ENCODE measurements around the gene GNAT1.

GNAT1 gene

DNA sequence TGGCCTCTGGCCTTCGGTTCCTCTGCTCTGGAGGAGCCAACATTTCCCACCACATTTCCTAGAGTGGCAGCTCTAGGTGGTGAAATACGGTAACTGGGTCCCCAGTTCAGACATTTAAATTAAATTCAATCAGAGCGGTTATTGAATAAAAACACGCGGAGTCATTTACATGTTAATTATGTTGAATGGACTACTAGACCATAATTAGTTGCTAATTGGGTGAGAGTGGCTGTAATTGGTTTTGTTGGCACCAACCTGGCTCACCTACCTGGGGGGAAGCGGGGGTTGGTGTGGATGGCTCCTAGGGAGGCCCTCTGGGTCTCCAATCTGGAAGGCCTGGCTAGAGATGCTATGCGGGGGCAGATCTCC, 23.6 kb upstream of the GNAT1 start:
- Histone ChIP-seq H3K36me3 (ENCODE audit: control insufficient read depth, insufficient read depth, low read length) (no peaks in the 10 kb centered on the region), H3K4me3 (replicated peaks; ENCODE audit: low read depth, low read length) (no peak overlapping the region), H3K27me3 (replicated peaks; ENCODE audit: control insufficient read depth, insufficient read depth, low read length) (no peaks in the 10 kb centered on the region; the same call in 1 of the 2 replicates)
- TF ChIP-seq, protein P1, sequence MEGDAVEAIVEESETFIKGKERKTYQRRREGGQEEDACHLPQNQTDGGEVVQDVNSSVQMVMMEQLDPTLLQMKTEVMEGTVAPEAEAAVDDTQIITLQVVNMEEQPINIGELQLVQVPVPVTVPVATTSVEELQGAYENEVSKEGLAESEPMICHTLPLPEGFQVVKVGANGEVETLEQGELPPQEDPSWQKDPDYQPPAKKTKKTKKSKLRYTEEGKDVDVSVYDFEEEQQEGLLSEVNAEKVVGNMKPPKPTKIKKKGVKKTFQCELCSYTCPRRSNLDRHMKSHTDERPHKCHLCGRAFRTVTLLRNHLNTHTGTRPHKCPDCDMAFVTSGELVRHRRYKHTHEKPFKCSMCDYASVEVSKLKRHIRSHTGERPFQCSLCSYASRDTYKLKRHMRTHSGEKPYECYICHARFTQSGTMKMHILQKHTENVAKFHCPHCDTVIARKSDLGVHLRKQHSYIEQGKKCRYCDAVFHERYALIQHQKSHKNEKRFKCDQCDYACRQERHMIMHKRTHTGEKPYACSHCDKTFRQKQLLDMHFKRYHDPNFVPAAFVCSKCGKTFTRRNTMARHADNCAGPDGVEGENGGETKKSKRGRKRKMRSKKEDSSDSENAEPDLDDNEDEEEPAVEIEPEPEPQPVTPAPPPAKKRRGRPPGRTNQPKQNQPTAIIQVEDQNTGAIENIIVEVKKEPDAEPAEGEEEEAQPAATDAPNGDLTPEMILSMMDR (IDR thresholded peaks at IDR 0.05; ENCODE audit: insufficient read depth, low read length, poor library complexity, severe bottlenecking), result no peak
- DNase-seq (ENCODE audit: extremely low read depth, insufficient read length), result no peak

DNA sequence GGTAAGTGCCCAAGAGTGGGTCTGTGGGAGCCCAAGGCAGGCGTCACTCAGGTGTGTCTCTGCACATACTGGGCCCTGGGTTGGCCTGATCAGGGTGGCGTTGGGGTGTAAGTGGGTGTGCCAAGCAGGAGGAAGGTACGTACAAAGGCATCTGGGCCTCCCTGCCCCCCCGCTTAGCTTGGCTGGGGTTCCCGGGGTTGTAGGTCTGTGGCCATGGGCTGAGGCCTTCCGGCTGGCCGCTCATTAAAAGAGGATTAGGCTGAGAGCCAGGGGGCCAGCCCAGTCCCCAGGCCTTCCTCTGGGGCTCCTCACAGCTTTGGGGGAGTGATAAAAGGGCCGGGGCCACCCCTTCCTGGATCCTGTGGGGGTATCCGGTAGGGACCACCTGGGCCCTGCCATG, 23.0 kb upstream of the GNAT1 start:
- no peaks in the 10 kb centered on the region for H3K36me3 ChIP-seq (ENCODE audit: control insufficient read depth, insufficient read depth, low read length)
- no peak for DNase-seq (ENCODE audit: extremely low read depth, insufficient read length)
- H3K4me3 ChIP-seq (replicated peaks; ENCODE audit: low read depth, low read length), result no peak overlapping the region
- no peaks in the 10 kb centered on the region; the same call in 1 of the 2 replicates for H3K27me3 ChIP-seq (replicated peaks; ENCODE audit: control insufficient read depth, insufficient read depth, low read length)
- TF ChIP-seq, protein P1 (IDR thresholded peaks at IDR 0.05; ENCODE audit: insufficient read depth, low read length, poor library complexity, severe bottlenecking), result no peak

DNA sequence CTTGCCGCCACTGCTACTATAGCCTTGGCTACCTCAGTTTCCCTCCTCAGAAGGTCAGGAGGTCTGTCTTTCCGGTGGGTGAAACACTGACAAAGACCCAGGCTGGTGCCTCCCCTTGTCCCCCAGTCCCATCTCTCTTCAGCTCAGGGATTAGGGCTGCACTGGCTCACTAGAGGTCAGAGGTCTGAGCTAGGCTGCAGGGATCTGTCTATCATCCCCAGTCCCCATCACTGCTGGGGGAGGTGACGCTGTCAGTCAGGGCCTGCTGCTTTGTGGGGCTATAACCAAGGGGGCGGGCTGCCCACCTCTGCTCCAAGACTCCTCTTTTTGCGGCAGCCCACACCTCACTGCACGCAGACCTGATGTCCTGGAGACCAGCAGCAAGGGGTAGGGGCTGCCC, 22.6 kb upstream of the GNAT1 start:
- TF ChIP-seq, protein P1 (IDR thresholded peaks at IDR 0.05; ENCODE audit: insufficient read depth, low read length, poor library complexity, severe bottlenecking), result no peak
- no peak for DNase-seq (ENCODE audit: extremely low read depth, insufficient read length)
- H3K27me3 ChIP-seq (replicated peaks; ENCODE audit: control insufficient read depth, insufficient read depth, low read length), result no peaks in the 10 kb centered on the region; the same call in 1 of the 2 replicates

DNA sequence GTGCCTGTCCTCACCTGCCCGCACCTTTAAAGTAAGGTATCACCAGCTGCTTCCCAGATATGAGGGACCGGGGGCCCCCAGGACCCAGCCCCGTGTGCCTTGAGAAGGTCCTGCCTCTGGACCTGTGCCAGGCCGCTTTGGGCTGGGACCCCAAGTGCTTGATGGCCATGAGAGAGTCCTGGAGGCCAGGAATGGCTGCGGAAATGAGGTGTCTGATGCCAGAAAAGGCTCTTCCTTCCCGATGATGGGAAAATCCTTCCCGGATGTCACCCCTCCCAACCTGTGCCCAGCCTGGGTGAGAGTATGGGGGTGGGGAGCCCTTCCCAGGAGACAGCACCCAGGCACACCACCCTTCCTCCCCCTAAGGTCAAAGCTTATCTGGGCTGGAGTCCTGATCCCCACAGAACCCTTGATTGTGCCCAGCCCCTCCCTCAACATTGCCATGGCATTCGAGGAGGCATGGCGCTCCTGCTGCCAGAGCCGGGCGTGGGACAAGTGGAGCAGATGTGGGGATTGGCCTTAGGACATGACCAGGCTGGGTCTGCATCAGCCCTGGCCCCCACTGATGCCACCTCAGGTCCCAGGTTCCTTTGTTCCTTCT, 22.1 kb upstream of the GNAT1 start:
- H3K4me3 ChIP-seq (replicated peaks; ENCODE audit: low read depth, low read length), result no peak overlapping the region
- H3K27me3 ChIP-seq (replicated peaks; ENCODE audit: control insufficient read depth, insufficient read depth, low read length), result no peaks in the 10 kb centered on the region; the same call in 1 of the 2 replicates
- TF ChIP-seq, protein P1 (IDR thresholded peaks at IDR 0.05; ENCODE audit: insufficient read depth, low read length, poor library complexity, severe bottlenecking), result no peak
- no peak for DNase-seq (ENCODE audit: extremely low read depth, insufficient read length)
- H3K36me3 ChIP-seq (ENCODE audit: control insufficient read depth, insufficient read depth, low read length), result no peaks in the 10 kb centered on the region

More for the DNA sequence above, 22.6 kb upstream of the GNAT1 start:
- Histone ChIP-seq H3K36me3 (ENCODE audit: control insufficient read depth, insufficient read depth, low read length) (no peaks in the 10 kb centered on the region), H3K4me3 (replicated peaks; ENCODE audit: low read depth, low read length) (no peak overlapping the region)

DNA sequence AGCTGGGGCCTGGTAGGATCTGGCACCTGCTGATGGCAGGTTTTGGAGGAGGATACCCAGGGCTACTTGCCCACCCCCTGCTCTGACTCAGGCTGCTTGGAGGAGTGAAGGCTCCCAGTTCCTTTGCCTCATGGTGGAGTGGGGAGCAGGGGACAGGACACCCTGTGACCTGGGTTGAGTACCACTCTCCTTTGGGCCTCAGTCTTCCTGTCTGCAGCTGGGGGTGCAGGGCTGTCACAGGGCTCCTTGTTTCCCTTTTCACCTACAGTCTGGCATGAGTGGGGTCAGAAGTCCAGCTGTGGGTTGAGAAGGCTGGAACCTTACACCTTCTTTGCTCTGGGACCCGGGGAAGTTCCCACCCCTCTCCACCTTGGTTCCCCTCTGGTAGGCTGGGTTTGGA, 21.6 kb upstream of the GNAT1 start:
- TF ChIP-seq, protein P1 (IDR thresholded peaks at IDR 0.05; ENCODE audit: insufficient read depth, low read length, poor library complexity, severe bottlenecking), result no peak
- Histone ChIP-seq H3K27me3 (replicated peaks; ENCODE audit: control insufficient read depth, insufficient read depth, low read length) (no peaks in the 10 kb centered on the region; the same call in 1 of the 2 replicates), H3K4me3 (replicated peaks; ENCODE audit: low read depth, low read length) (no peak overlapping the region), H3K36me3 (ENCODE audit: control insufficient read depth, insufficient read depth, low read length) (no peaks in the 10 kb centered on the region)
- DNase-seq (ENCODE audit: extremely low read depth, insufficient read length), result no peak

DNA sequence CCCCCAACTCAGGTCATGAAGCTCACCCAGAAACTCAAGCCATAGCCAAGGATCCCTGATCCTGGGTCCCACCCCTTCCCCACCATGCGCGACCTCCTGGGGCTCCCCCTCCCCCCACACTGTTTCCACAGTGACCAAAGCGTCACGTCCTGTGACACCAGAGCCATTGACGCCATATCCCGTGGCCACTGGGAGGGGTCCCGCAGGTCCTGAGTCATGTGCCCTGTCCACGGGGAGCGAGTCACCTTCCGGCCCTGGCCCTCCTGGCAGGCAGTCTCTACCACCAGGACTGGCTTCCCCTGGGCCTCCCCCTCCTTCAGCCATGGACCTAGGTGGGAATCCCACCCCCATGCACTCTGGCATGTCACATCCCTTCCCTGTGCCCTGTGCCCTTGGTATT, 20.7 kb upstream of the GNAT1 start:
- H3K36me3 ChIP-seq (ENCODE audit: control insufficient read depth, insufficient read depth, low read length), result no peaks in the 10 kb centered on the region
- no peak for DNase-seq (ENCODE audit: extremely low read depth, insufficient read length)
- H3K27me3 ChIP-seq (replicated peaks; ENCODE audit: control insufficient read depth, insufficient read depth, low read length), result no peaks in the 10 kb centered on the region; the same call in 1 of the 2 replicates
- H3K4me3 ChIP-seq (replicated peaks; ENCODE audit: low read depth, low read length), result no peak overlapping the region
- TF ChIP-seq, protein P1 (IDR thresholded peaks at IDR 0.05; ENCODE audit: insufficient read depth, low read length, poor library complexity, severe bottlenecking), result no peak

Data from GM06990 (cell line).